Effector CD4-positive, alpha-beta T cell (primary cell): ENCODE results near the gene C4orf54. TPM values are rescaled to one million over a fixed set of nuclear protein-coding genes. Genes with fewer than 3 reads are reported as not detected.

Experiments
- DNase-seq: peaks from one replicate; pipeline ENCODE4 v3.0.0-alpha.2; 2020
- total RNA-seq: gene quantifications from one replicate; lab custom pipeline; 2026; lab: John Stamatoyannopoulos, UW

Gene C4orf54
- not detected for total RNA-seq

DNA sequence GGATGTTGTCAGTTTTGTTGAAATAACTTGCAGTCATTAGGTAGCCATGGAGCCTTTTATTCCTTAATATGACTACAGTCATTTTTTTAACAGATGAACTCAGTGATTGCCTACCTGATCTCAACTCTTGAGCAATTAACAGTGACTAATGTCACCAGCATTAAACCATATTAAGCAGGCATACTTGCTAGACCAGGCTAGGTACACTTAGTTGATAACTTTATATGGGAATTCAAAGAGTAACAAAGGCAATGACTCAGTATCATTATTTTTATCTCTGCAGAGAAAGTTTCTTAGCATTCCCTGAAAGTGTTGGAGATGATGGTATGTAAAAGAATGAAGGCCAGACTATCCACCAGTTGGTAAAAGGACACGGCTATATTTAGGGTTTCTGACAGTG, at the start of gene C4orf54:
Gene C4orf54 (minus strand): TSS at position 31 of the 400 bp plus-strand sequence. CDS start 3,180 bp downstream, outside the sequence.
- no peak for DNase-seq

DNA sequence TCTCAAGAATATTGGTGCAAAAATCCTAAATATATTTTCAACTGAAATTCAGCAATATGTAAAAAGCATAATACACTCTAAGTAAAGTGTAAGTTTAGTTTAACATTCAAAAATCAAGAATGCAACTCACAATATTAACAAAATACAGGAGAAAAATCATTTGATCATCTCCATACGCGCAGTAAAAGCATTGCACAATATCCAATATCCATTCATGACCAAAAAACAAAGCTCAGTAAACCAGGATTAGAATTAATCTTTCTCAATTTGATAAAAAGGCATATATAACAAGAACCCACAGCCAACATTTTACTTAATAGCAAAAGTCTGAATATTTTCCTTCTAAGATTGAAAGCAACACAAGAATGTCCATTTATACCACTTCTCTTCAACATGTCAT, 48.3 kb upstream of the C4orf54 start:
- no peak for DNase-seq

DNA sequence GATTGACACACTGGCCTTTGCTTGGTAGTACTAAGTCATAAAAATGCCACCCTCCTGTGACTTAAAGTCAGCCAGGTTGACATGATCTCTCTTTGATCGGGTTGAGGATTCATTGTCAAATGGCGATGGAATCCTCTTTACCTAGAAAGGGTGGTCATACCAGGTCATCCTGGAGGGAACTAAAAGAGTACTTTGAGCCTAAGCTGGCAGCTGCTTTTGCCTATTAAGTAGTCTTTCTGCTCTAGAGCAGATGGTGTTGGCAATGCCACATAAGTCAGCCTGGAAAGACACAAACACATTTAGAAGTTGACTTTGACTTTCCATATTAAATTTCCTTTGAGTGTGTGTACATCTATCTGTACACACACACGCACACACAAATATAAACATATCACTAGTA, 39.2 kb upstream of the C4orf54 start:
- no peak for DNase-seq

GRCh38 chr4:99693140-99693539, 35.5 kb upstream of the C4orf54 start:
- no peak for DNase-seq

- no peak for DNase-seq
Measured at GRCh38 chr4:99690990-99691389, 33.4 kb upstream of the C4orf54 start.

DNA sequence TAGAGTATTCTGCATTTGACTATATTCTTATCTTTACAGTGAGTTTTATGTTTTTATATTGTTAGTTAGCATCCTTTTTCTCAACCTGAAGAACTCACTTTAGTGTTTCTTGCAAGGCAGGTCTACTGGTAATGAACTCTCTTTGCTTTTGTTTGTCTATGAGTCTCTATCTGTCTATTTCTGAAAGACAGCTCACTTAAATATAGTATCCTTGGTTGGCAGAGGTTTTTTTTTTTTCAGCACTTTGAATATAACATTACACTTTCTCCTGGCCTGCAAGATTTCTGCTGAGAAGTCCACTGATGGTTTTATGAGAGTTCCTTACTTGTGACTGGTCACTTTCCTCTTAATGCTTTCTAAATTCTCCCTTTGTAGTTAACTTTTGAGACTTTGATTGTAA, 32.8 kb upstream of the C4orf54 start:
- DNase-seq: no peak

- no peak for DNase-seq
Measured at GRCh38 chr4:99687120-99687519, 29.5 kb upstream of the C4orf54 start.

DNA sequence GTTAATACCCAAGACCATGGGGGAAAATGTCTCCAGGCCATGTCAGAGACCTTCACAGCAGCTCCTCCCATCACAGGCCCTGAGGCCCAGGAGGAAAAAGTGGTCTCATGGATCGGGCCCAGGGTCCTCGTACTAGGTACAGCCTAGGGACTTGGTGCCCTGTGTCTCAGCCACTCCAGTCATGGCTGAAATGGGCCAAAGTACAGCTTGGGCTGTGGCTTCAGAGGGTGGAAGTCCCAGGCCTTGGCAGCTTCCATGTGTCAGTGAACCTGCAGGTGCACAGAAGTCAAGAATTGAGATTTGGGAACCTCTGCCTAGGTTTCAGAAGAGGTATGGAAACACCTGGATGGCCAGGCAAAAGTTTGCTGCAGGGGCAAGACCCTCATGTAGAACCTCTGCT, 27.6 kb upstream of the C4orf54 start:
- DNase-seq: no peak

GRCh38 chr4:99683895-99684294, 26.3 kb upstream of the C4orf54 start:
- no peak for DNase-seq

- no peak for DNase-seq
Measured at GRCh38 chr4:99679976-99680375, 22.3 kb upstream of the C4orf54 start.

- no peak for DNase-seq
Measured at GRCh38 chr4:99679204-99679603, 21.6 kb upstream of the C4orf54 start.

DNA sequence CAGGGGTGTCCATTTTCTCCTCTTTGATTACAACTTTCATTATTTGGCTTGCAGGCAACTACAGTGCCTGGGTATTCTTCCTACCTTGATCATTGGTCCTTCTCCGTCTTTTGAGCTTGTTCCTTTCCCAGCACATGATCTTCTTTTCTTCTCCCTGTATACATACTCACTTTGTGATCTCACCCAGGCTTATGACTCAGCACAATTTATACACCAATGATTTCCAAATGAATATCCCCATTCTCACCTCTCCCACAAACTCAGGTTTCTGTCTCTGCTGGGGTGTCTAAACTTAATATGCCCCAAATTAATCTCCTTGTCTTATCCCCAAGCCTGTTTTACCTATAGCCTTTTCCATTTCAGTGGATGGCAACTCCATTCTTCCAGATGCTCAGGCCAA, 19.5 kb upstream of the C4orf54 start:
- DNase-seq: no peak

DNA sequence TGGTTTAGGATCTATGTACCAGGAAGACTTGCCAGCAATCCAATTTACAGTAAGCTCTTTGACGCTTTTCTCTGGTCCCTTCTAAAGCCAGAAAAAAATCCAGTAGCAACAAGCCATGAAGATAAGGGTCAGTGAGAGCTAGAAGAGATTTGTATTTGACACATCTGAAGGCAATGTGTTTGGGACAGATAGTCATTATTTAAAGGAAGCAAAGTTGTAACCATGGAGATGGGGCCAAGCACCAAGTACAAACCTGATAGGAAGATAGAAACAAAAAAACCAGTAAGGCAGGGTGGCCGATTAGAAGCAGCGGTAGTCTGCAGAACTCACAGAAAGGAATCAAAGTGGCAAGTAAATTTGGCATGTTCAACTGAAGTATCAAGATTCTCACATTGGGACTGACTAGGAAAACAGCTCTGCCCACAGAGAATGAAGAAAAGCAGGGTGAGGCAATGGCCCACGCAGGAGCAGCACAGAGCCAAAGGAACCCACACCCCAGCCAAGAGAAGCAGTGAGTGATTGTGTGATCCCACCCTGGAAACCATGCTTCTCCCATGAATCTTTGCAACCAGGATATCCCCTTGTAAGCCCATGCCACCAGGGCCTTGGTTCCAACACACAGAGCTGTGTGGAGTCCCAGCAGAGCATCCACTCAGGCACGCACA, 12.9 kb upstream of the C4orf54 start:
- no peak for DNase-seq

DNA sequence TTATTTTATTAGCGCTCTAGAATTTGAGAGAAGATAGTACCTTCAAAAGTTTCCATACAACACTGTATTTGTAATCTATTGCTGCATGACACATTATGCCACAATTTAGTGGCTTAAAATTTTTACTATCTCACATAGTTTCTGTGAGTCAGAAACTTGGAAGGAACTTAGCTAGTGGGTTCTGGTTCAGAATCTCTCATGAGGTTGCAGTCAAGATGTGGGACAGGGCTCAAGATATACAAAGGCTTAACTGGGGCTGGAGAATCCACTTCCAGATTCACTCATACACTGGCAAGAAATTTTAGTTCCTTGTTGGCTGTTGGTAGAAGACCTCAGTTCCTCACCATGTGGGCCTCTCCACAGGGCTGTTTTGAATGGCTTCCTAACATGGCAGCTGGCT, 11.5 kb upstream of the C4orf54 start:
- DNase-seq: no peak

DNA sequence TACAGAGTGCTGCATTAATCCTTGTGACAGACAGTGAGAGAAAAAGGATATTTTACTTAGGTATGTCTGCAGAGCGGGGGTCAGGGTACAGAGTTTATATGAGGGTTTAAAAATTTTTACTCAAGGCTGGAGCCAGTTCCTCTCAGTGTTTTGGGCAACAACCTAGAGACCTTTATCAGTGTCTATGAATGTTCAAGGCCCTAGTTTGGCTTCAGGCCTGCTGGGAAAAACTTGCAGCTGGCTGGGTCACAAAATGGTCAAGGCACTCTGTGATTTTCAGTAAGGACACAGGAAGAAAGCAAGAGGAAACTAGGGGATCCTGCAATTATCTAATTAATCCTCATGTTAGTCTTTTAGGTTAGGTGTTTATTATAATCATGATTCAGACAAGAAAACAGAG, 10.8 kb upstream of the C4orf54 start:
- no peak for DNase-seq

DNA sequence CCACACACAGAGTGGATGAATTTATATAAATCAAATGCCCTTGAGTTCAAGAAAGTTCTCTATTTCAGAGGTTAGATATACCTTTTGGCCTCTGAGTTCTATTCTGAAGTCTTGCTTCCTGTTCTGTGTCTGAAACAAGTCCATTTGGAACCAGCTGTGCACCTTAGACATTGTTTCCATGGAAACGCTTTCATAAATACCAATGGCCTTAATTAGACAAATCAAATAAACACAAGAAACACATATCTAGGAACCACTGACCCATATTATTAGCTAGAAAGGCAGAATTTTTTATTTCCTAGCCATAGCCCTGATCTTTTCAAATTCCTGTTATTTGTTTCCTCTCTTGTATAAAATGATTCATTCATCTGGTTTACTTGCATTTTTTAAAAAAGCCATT, 8.4 kb upstream of the C4orf54 start:
- DNase-seq: no peak

DNA sequence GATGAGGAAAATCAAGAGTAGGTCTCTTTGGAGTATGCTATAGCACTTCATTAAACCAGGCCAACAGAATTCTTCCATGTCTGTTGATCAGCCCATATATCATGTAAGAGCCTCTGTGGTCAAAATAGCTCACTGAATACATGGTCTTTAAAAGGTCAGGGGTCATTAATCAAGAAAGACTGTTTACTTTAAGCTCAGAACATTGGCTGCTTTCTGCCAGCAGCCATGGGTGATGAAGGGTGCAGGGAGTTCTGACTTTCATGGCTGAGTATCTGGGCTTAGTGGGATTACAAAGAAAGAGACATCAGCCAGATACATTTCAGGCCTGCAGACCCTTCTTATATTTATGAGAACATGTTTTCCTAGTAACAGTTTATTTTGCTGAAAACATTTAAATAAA, 7.1 kb upstream of the C4orf54 start:
- DNase-seq: no peak

- no peak for DNase-seq
Measured at GRCh38 chr4:99661907-99662306, 4.3 kb upstream of the C4orf54 start.

DNA sequence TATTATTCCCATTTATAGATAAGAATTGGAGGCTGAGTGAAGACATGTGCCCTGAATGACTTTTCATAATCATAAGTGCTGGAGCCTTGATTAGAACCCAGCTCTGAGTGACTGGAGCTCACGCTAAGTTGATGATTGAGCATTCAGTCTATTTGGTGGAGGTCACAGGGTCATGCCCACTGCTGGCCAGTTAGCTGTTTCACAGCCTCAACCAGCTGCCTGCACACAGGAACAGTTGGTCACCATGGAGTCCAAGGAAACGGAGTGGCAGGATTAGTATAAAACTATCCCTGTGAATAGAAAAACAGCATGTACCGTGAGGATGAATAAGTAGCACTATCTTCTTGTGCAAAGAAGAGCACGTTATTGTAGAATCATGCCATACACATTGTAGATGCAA, 1.0 kb upstream of the C4orf54 start:
- no peak for DNase-seq

GRCh38 chr4:99655308-99656081, 2.1 kb downstream of the C4orf54 start:
- no peak for DNase-seq

DNA sequence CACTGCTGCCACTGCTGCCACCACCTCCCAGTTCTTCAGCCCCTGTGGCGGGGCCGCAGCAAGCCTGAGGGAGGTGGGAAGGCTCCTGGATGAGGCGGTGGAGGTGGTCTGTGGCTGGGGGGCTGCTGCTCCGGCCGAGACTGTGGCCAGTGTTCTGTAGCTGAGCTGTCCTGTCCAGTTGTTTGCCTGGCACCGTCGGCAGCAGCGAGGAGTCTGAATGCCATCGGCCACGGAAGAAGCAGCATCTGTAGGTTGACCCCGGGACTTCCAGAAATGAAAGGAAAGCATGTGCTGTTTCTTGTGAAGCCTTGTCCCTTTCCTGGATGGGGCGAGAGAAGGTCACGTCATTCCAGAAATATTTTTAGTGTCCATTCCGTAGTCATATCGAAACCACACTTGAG, 3.3 kb downstream of the C4orf54 start:
- no peak for DNase-seq

DNA sequence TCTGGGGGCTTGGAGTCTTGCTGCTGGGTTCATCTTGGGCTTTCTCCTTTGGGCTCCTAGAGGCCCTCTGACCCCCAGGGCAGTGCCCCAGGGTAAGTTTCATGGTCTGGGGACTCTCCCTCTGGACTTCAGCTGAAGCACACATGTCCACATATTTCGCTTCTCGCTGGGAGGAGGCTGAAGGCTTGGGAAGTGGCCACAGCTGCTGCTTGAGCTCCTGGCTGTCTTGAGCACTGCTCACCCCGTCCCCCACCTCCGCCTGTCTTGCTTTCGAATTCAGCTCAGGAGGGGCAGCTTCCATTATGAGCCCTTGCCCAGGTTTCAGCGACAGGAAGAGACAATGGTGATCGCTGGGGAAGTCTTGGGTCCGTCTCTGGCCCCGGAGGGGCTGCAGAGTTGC, 3.7 kb downstream of the C4orf54 start:
- no peak for DNase-seq

- DNase-seq: no peak
Measured at GRCh38 chr4:99652596-99653436, 4.8 kb downstream of the C4orf54 start.
